ENCODE measurements around the gene COTL1.

COTL1 gene

DNA sequence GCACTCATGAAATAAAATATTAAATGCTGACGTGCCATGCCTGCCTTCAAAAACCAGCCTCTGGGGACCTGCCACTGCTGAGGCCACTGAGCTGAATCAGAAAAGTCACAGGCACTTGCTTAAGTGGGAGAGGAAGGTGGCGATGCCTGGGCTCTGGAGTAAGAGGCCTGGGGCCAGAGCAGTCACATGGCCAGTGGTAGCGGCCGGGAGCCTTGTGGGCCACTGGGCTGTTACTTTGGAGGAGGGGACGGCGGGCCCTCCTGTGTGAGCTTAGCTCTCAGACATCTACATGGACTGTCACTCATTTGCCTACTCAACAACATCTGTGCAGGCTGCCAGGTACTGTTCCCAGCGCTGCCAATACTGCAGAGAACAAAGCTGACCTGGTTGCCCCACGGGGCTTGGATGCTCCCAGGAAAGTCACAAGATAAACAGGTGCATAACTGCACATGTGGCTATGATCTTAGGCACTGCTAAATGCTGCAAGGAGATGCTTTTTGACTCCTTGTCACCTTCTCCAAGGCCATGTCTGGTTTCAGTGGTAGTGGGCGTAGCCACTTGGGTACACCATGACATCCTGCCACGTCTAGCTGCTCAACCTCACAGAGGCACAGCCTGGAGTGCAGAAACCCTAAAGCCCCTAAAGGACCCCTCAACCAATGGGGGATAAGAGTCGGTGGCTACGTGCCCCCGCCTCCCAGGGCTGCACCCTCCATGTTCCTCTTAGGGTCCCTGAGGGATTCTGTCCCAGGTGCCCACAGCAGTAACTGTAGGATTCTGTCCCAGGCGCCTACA lies 11.6 kb downstream of the COTL1 start:
- H2BK15ac ChIP-seq (replicated peaks; ENCODE audit: low read depth) = no peak overlapping the region
- peaks cover 6% of the 10 kb centered on the region for H3K79me2 ChIP-seq (ENCODE audit: control insufficient read depth, insufficient read depth, low read length)
- peaks cover 14% of the 10 kb centered on the region for H3K79me1 ChIP-seq (ENCODE audit: low read length)
- H3K4me1 ChIP-seq (ENCODE audit: control insufficient read depth, low read depth, low read length) = no peaks in the 10 kb centered on the region
- no peak overlapping the region for H3K4me3 ChIP-seq (ENCODE audit: low read length)
- no peak overlapping the region for H2BK120ac ChIP-seq (ENCODE audit: low read depth, low read length)
- no peak overlapping the region for H3K56ac ChIP-seq (ENCODE audit: low read length)
- no peak overlapping the region for H3K4ac ChIP-seq (ENCODE audit: low read depth, low read length)
- no peak overlapping the region for H2AK5ac ChIP-seq (ENCODE audit: low read length)
- no peak overlapping the region for H3K27ac ChIP-seq (ENCODE audit: low read depth, low read length)
- no CpG with 5 or more reads among the region's 14 CpGs for WGBS (ENCODE audit: extremely low coverage, insufficient coverage, low lambda C conversion rate)
- H3K9ac ChIP-seq (ENCODE audit: low read length) = no peak overlapping the region
- no peak overlapping the region for H4K8ac ChIP-seq (ENCODE audit: low read depth, low read length)
- no peaks in the 10 kb centered on the region for H3K27me3 ChIP-seq (ENCODE audit: insufficient read depth, low read length, poor library complexity)
- H3K36me3 ChIP-seq (ENCODE audit: control insufficient read depth, insufficient read depth, low read length) = no peaks in the 10 kb centered on the region
- no peak overlapping the region for H3K18ac ChIP-seq (ENCODE audit: low read length)
- no peak overlapping the region for H3K4me2 ChIP-seq (ENCODE audit: low read length)
- H2BK5ac ChIP-seq (ENCODE audit: low read length) = no peak overlapping the region
- no peak for DNase-seq
- H3K23ac ChIP-seq (ENCODE audit: low read length) = no peak overlapping the region
- no peak overlapping the region for H4K5ac ChIP-seq (ENCODE audit: low read length)

DNA sequence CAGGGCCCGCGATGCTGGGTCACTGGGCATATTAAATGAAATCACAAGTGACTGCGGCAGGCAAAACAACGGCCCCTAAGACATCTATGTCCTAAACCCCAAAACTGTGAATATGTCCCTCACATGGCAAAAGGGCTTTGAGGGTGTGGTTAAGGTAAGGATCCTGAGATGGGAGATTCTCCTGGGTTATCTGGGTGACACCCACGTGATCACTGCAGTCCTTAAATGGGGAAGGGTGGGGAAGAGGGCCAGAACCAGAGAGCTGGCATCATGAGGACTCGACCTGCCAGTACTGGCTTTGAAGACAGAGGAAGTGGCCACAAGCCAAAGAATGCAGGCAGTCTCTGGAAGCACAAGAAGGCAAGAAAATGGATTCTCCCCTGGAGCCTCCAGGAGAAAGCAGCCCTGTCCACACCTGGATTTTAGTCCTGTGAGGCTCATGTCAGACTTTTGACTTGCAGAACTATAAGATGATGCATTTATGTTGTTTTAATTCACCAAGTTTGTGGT lies 12.5 kb downstream of the COTL1 start:
- H3K18ac ChIP-seq (ENCODE audit: low read length) = no peak overlapping the region
- H3K23ac ChIP-seq (ENCODE audit: low read length) = no peak overlapping the region
- no peak overlapping the region for H3K27ac ChIP-seq (ENCODE audit: low read depth, low read length)
- H4K8ac ChIP-seq (ENCODE audit: low read depth, low read length) = no peak overlapping the region
- H4K5ac ChIP-seq (ENCODE audit: low read length) = no peak overlapping the region
- no peaks in the 10 kb centered on the region for H3K36me3 ChIP-seq (ENCODE audit: control insufficient read depth, insufficient read depth, low read length)
- DNase-seq = no peak
- H2BK15ac ChIP-seq (replicated peaks; ENCODE audit: low read depth) = no peak overlapping the region
- no peak overlapping the region for H3K4me3 ChIP-seq (ENCODE audit: low read length)
- no peaks in the 10 kb centered on the region for H3K27me3 ChIP-seq (ENCODE audit: insufficient read depth, low read length, poor library complexity)
- peaks cover 2% of the 10 kb centered on the region for H3K79me2 ChIP-seq (ENCODE audit: control insufficient read depth, insufficient read depth, low read length)
- H3K79me1 ChIP-seq (ENCODE audit: low read length) = peaks cover 9% of the 10 kb centered on the region
- no peak overlapping the region for H2AK5ac ChIP-seq (ENCODE audit: low read length)
- H3K56ac ChIP-seq (ENCODE audit: low read length) = no peak overlapping the region
- no peak overlapping the region for H2BK5ac ChIP-seq (ENCODE audit: low read length)
- H2BK120ac ChIP-seq (ENCODE audit: low read depth, low read length) = no peak overlapping the region
- H3K4me2 ChIP-seq (ENCODE audit: low read length) = no peak overlapping the region
- WGBS (ENCODE audit: extremely low coverage, insufficient coverage, low lambda C conversion rate) = no CpG with 5 or more reads among the region's 6 CpGs
- peaks cover 5% of the 10 kb centered on the region for H3K4me1 ChIP-seq (ENCODE audit: control insufficient read depth, low read depth, low read length)
- H3K4ac ChIP-seq (ENCODE audit: low read depth, low read length) = no peak overlapping the region
- H3K9ac ChIP-seq (ENCODE audit: low read length) = no peak overlapping the region

DNA sequence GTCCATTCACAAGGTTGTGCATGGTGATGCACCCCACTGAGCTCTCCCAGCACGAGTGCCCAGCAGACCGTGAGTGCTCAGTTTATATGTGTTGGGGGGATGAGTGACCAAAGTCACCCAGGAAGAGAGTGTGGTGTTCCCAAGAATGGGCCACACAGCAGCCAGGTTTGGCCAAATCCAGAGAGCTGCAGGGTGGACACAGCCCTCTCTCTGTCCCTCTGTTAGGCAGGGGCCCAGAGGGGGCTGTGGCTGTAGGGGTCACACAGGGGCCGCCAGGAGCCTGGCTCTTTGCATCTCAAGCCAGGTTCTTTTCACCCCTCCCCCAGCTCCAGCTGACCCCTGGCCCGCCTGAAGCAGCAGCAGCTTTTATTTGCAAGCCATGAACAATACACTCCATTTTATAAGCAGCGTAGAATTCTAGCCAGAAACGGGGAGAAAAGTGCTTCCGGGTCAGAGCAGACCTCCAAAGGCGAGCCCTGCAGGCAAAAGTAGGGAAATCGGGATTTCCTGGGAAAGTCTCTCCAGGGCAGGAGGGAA lies 13.3 kb downstream of the COTL1 start:
- no peak overlapping the region for H3K23ac ChIP-seq (ENCODE audit: low read length)
- H4K5ac ChIP-seq (ENCODE audit: low read length) = no peak overlapping the region
- peaks cover 5% of the 10 kb centered on the region for H3K4me1 ChIP-seq (ENCODE audit: control insufficient read depth, low read depth, low read length)
- no peak overlapping the region for H3K18ac ChIP-seq (ENCODE audit: low read length)
- H3K36me3 ChIP-seq (ENCODE audit: control insufficient read depth, insufficient read depth, low read length) = no peaks in the 10 kb centered on the region
- peaks cover 7% of the 10 kb centered on the region for H3K79me1 ChIP-seq (ENCODE audit: low read length)
- WGBS (ENCODE audit: extremely low coverage, insufficient coverage, low lambda C conversion rate) = no CpG with 5 or more reads among the region's 9 CpGs
- H3K4me3 ChIP-seq (ENCODE audit: low read length) = no peak overlapping the region
- no peak overlapping the region for H2AK5ac ChIP-seq (ENCODE audit: low read length)
- H3K56ac ChIP-seq (ENCODE audit: low read length) = no peak overlapping the region
- no peak overlapping the region for H4K8ac ChIP-seq (ENCODE audit: low read depth, low read length)
- no peak overlapping the region for H2BK120ac ChIP-seq (ENCODE audit: low read depth, low read length)
- H2BK5ac ChIP-seq (ENCODE audit: low read length) = no peak overlapping the region
- H3K27ac ChIP-seq (ENCODE audit: low read depth, low read length) = no peak overlapping the region
- H3K9ac ChIP-seq (ENCODE audit: low read length) = no peak overlapping the region
- no peak for DNase-seq
- no peaks in the 10 kb centered on the region for H3K27me3 ChIP-seq (ENCODE audit: insufficient read depth, low read length, poor library complexity)
- H3K79me2 ChIP-seq (ENCODE audit: control insufficient read depth, insufficient read depth, low read length) = peaks cover 2% of the 10 kb centered on the region
- no peak overlapping the region for H3K4ac ChIP-seq (ENCODE audit: low read depth, low read length)
- H3K4me2 ChIP-seq (ENCODE audit: low read length) = no peak overlapping the region
- no peak overlapping the region for H2BK15ac ChIP-seq (replicated peaks; ENCODE audit: low read depth)

DNA sequence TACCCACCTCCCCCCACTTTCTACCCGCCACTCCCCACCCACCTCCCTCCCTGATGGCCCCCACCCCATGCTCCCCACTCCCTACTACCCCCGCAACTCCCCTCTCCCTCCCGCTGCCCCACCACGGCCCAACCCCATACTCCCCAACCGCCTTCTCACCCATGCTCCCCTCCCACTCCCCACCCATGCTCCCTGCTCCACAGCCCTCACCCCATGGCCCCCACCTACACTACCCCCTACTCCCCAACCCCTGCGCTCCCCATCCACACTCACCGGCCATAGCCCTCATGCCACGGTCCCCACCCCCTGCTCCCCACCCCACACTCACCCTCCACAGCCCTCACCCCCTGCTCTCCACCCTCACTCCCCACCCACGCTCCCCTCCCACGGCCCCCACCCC lies 13.9 kb downstream of the COTL1 start:
- Histone ChIP-seq H3K4ac (ENCODE audit: low read depth, low read length) (no peak overlapping the region), H3K4me1 (ENCODE audit: control insufficient read depth, low read depth, low read length) (peaks cover 8% of the 10 kb centered on the region), H3K27me3 (ENCODE audit: insufficient read depth, low read length, poor library complexity) (no peaks in the 10 kb centered on the region), H3K79me1 (ENCODE audit: low read length) (peaks cover 7% of the 10 kb centered on the region), H2AK5ac (ENCODE audit: low read length) (no peak overlapping the region), H2BK15ac (replicated peaks; ENCODE audit: low read depth) (no peak overlapping the region), H3K36me3 (ENCODE audit: control insufficient read depth, insufficient read depth, low read length) (no peaks in the 10 kb centered on the region), H3K4me2 (ENCODE audit: low read length) (no peak overlapping the region), H3K56ac (ENCODE audit: low read length) (no peak overlapping the region), H2BK5ac (ENCODE audit: low read length) (no peak overlapping the region), H4K8ac (ENCODE audit: low read depth, low read length) (no peak overlapping the region), H3K27ac (ENCODE audit: low read depth, low read length) (no peak overlapping the region), H2BK120ac (ENCODE audit: low read depth, low read length) (no peak overlapping the region), H3K79me2 (ENCODE audit: control insufficient read depth, insufficient read depth, low read length) (peaks cover 2% of the 10 kb centered on the region), H4K5ac (ENCODE audit: low read length) (no peak overlapping the region), H3K18ac (ENCODE audit: low read length) (no peak overlapping the region), H3K4me3 (ENCODE audit: low read length) (no peak overlapping the region), H3K9ac (ENCODE audit: low read length) (no peak overlapping the region), H3K23ac (ENCODE audit: low read length) (no peak overlapping the region)
- no CpG with 5 or more reads among the region's 10 CpGs for WGBS (ENCODE audit: extremely low coverage, insufficient coverage, low lambda C conversion rate)
- DNase-seq = no peak

DNA sequence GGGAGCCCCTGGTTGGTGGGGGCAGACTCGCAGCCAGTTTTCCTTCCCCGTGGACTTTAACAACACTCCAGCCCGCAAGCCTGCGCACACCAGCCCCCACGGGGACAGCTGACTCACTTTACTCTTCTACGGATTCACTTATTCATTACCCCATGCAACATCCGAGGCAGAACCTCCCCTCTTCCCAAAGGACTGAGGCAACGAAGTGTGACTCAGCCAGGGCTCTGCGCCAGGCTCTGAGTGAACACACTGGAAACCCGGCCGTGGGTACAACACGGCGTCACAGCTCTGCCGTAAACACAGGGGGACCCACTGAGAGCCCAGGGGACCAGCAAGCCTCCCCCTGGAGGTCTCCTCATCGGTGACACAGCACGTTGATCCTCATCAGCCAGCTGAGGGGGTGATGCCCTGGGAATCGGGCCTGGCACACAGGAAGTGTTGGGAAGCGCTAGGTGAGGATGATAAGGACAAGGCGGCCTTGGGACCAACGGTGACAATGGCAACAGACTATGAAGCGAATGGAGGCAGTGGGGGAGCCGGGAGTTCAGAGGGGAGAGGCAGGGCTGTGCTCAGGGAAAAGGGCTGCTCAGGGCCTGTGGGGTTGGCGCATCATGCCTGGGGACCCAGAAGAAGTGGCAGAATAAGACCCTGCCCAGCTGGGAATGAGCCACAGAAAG lies 14.6 kb downstream of the COTL1 start:
- WGBS (ENCODE audit: extremely low coverage, insufficient coverage, low lambda C conversion rate) = no CpG with 5 or more reads among the region's 23 CpGs
- no peak overlapping the region for H4K8ac ChIP-seq (ENCODE audit: low read depth, low read length)
- no peak overlapping the region for H3K4me2 ChIP-seq (ENCODE audit: low read length)
- H3K27me3 ChIP-seq (ENCODE audit: insufficient read depth, low read length, poor library complexity) = no peaks in the 10 kb centered on the region
- no peak overlapping the region for H3K56ac ChIP-seq (ENCODE audit: low read length)
- no peak overlapping the region for H3K18ac ChIP-seq (ENCODE audit: low read length)
- H3K36me3 ChIP-seq (ENCODE audit: control insufficient read depth, insufficient read depth, low read length) = no peaks in the 10 kb centered on the region
- no peak overlapping the region for H4K5ac ChIP-seq (ENCODE audit: low read length)
- H3K23ac ChIP-seq (ENCODE audit: low read length) = no peak overlapping the region
- no peak overlapping the region for H3K4me3 ChIP-seq (ENCODE audit: low read length)
- H3K9ac ChIP-seq (ENCODE audit: low read length) = no peak overlapping the region
- H3K27ac ChIP-seq (ENCODE audit: low read depth, low read length) = no peak overlapping the region
- H2BK120ac ChIP-seq (ENCODE audit: low read depth, low read length) = no peak overlapping the region
- DNase-seq = no peak
- H3K4me1 ChIP-seq (ENCODE audit: control insufficient read depth, low read depth, low read length) = peaks cover 8% of the 10 kb centered on the region
- H3K79me2 ChIP-seq (ENCODE audit: control insufficient read depth, insufficient read depth, low read length) = peaks cover 2% of the 10 kb centered on the region
- H2BK15ac ChIP-seq (replicated peaks; ENCODE audit: low read depth) = no peak overlapping the region
- no peak overlapping the region for H3K4ac ChIP-seq (ENCODE audit: low read depth, low read length)
- H3K79me1 ChIP-seq (ENCODE audit: low read length) = peaks cover 7% of the 10 kb centered on the region
- H2AK5ac ChIP-seq (ENCODE audit: low read length) = no peak overlapping the region
- H2BK5ac ChIP-seq (ENCODE audit: low read length) = no peak overlapping the region
